GM18867 (cell line): ENCODE results near the gene ZNF487.
"Not testable (repeated sequence)": the region's sequence is repeated elsewhere in the genome, so short reads cannot be mapped to it uniquely, and the experiment has no call there.

Experiments
- ATAC-seq: cut with Tn5 transposase; IDR thresholded peaks from one replicate; pipeline ENCODE4 v1.9.1; 2021; ENCODE audit warnings: mild to moderate bottlenecking, moderate library complexity; ENCODE audit not compliant: unreplicated experiment

Gene ZNF487

DNA sequence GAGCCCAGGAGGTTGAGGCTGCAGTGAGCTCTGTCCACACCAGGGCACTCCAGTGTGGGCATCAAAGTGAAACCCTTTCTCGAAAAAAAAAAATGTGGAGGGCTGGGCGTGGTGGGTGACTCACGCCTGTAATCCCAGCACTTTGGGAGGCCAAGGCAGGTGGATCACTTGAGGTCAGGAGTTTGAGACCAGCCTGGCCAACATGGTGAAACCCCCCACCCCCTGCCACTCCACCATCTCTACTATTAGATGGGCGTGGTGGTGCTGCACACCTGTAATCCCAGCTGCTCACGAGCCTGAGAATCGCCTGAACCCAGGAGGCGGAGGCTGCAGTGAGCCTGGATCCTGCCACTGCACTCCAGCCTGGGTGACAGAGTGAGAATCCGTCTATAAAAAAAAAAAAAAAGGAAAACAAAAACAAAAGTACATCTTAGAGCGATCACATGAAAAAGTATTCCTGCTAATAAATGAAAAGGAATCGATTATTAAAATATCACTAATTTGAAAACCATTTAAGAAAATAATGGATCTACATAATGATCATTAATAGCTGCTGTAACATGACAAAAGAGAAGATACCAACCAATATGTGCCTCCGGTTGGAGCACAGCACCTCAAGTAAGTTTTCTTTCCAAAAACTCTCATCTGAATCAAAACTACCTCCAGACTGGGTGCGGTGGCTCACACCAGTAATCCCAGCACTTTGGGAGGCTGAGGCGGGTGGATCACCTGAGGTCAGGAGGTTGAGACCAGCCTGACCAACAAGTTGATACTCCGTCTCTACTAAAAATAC lies 32.8 kb upstream of the ZNF487 start:
- no peak for ATAC-seq

GRCh38 chr10:43404704-43405084 lies 32.2 kb upstream of the ZNF487 start:
- ATAC-seq, result no peak

DNA sequence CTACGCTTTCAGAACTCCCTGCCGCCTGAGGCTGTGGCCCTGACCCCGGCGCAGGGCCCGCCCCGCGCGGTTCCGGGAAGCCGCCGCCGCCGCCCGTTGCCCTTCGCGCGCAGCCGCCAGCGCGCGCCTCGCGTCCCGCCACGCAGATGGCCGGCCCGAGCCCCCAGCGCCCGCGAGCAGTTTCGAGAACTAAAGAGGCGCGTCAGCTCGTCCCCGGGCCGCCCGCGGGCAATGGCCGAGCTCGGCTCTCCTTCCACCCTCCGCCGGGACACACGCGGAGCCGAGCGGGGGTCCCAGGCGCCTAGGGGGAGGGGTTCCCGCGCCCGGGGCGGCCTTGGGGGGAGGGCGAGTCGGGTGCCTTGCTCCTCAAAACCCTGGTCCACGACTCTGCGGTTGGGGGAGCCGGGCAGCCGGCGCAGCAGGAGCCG lies 29.7 kb upstream of the ZNF487 start:
- peak; percentile 29 for ATAC-seq

- ATAC-seq, result peak; percentile 51
Observed at GRCh38 chr10:43407576-43408330, 29.2 kb upstream of the ZNF487 start.

DNA sequence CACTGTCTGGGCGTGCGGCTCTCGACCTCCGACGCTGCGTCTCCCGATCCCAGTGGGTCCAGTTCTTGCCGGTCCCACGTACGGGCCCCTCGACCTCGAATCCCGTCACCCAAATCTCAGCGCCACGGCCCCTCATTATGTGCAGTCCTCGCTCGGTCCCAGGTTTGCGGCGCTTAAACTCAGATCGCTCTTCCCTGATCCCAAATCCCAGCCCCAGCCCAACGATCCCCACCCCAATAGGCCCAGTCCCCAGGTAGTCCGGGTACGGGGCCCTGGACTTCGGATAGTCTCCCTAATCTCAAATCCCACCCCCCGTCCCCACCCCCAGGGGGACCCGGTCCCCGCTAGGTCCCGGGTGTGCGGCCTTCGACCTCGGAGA lies 28.6 kb upstream of the ZNF487 start:
- no peak for ATAC-seq

DNA sequence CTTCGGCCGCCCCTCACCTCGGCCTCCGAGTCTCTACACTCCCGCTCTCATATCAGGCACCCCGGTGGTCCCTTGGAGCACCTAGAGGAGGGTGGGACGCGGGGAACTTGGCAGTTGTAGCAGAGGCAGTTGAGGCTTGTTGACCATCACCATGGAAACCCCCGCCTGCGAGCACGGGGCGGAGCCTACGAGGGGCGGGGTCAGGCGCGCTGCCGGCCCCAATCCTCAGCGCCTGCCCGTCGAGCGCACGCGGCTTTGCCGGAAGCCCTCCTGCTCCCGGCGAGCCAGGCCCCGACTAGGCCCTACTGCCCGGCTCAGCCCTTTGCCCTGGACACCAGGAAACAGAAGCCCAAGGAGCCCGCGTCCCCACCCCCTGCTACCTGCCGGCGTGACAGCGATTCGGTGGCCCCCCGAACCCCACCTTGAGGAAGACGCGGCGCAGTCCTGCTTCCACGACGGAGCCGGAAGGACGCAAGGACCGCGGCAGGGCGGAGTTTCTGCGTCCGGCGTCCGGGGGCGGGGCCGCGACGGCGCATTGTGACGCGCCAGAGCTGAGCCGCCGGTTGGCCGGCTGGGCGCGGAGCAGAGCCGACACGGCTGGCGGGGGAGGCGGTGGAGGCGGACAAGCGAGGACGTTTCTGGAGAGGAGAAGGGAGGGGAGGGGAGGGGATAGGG lies 28.1 kb upstream of the ZNF487 start, which contains the start of gene HNRNPF:
HNRNPF (minus strand) TSS at position 477 of the 675 bp plus-strand sequence. CDS start 21,302 bp downstream, outside the sequence.
- peak; percentile 66 for ATAC-seq

GRCh38 chr10:43409385-43410109 lies 27.4 kb upstream of the ZNF487 start:
- no peak for ATAC-seq

DNA sequence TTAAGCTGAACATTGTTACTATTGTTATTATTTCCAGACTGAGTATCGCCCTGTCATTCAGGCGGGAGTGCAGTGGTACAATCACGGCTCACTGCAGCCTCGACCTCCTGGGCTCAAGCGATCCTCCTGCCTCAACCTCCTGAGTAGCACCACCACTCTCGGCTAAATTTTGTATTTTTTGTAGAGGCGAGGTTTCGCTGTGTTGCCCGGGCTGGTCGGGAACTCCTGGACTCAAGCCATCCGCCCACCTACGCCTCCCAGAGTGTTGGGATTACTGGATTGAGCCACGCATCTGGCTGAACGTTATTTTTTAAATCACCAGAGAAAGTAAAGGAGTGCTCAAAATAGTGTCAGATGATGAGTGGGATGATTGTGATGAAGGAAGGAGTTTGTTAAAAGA lies 26.6 kb upstream of the ZNF487 start:
- no peak for ATAC-seq

DNA sequence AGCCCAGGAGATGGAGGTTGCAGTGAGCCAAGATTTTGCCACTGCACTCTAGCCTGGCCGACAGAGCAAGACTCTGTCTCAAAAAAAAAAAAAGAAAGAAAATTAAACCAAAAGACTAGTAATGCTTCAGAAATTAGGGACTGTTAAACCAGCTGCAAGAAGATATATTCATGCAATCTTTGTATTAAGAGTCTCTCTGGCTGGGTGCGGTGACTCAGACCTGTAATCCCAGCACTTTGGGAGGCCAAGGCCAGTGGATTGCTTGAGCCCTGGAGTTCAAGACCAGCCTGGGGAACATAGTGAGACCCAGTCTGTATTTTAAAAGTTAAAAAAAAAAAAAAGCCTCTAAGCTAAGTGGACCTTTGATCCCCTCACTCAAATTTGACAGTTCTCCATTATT lies 25.4 kb upstream of the ZNF487 start:
- no peak for ATAC-seq

GRCh38 chr10:43415544-43415943 lies 21.4 kb upstream of the ZNF487 start:
- no peak for ATAC-seq

GRCh38 chr10:43417950-43418768 lies 18.8 kb upstream of the ZNF487 start:
- no peak for ATAC-seq

DNA sequence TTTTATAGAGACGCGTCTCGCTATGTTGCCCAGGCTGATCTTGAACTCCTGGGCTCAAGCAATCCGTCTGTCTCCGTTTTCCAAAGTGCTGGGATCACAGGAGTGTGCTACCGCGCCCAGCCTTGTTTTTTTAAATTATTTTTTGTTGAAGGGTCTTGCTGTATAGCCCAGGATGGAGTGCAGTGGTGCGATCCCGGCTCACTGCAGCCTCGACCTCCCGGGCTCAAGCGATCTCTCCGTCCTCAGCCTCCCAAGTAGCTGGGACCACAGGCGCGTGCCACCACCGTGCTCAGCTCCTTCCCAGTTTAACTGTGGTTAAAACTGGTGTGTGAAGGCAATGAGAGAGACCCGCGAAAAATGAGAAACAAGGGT lies 16.9 kb upstream of the ZNF487 start:
- ATAC-seq, result no peak

DNA sequence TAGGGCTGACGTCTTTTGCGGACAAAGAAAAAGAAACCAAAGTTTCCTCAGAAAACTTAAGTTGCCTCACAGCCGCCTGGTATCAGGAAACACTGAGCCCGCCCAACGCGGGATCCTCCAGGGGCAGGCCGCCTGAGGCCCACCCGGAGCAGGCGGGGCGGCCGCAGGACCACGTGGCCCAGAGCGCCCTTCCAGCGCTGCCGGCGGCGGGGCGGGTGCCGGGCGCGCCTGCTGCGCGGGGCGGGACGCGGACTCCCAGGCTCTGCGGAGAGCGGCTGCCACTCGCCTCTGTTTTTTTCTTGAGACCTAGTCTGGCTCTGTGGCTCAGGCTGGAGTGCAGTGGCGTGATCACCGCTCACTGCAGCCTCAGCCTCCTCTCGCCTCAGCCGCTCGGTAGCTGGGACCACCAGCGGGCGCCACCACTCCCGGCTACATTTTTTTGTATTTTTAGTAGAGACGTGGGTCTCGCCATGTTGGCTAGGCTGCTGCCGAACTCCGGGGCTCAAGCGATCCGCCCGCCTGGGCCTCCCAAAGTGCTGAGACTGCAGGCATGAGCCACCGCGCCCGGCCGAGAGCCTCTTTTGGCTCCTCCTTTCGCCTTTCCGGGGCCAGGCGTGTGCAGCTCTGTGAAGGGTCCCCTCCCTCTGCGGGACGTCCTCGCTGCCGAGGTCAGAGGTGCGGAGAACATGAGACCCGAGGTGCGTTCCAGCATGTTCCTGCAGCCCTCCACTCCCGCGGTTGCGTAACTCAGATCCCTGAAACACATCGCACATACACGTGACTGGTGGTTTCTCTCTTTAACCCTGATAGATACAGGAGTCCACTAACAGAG lies 16.3 kb upstream of the ZNF487 start:
- peak; percentile 86 for ATAC-seq

DNA sequence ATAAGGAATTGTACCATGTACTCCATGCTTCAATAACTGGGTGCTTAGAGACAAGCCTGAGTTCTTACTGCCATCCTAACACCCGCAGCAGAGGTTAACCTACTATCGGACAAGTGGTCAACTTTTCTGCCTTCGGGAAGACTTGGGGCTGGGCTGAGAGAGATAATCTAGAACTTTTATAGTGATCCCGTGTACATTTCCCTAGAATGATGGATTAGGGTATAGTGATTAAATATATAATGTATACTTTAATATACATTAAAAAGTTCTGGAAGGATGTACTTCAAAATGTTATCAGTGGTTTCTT lies 15.8 kb upstream of the ZNF487 start:
- ATAC-seq, result peak; percentile 3

GRCh38 chr10:43421519-43421918 lies 15.4 kb upstream of the ZNF487 start:
- ATAC-seq, result no peak

DNA sequence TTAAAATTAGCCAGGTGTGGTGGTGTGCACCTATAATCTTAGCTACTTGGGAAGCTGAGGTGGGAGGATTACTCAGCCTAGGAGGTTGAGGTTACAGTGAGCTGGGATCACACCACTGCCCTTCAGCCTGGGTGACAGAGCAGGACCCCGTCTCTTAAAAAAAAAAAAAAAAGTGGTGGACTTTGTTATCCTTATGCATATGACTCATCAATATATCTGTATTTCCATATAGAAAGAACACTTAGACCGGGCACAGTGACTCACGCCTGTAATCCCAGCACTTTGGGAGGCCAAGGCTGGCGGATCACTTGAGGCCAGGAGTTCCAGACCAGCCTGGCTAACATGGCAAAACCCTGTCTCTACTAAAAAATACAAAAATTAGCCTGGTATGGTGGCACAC lies 15.0 kb upstream of the ZNF487 start:
- ATAC-seq, result not testable (repeated sequence)

DNA sequence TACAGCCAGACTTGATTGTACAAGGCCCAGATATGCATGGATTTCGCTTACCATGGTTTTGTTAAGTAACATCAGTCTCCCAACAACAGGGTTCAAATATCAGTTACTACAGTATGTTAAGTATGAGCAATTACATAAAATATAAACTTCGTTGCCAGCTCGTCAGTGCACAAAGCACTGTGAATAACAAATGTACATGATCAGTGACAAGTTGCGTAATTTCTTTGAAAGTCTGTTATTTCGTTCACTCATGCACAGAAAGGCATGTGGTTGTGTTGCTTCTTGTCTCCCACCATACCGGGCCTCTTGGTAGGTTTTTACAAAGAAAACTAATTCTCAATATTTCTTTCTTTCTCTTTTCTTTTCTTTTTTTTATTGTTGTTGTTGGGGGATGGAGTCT lies 12.5 kb upstream of the ZNF487 start:
- no peak for ATAC-seq

DNA sequence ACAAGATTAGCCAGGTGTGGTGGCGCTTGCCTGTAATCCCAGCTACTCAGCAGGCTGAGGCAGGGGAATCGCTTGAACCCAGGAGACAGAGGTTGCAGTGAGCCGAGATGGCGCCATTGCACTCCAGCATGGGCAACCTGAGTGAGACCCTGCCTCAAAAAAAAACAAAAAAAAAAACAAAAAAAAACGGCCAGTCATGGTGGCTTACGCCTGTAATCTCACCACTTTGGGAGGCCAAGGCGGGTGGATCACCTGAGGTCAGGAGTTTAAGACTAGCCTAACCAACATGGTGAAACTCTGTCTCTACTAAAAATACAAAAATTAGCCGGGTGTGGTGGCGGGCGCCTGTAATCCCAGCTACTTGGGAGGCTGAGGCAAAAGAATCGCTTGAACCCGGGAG lies 10.4 kb upstream of the ZNF487 start:
- ATAC-seq, result not testable (repeated sequence)

DNA sequence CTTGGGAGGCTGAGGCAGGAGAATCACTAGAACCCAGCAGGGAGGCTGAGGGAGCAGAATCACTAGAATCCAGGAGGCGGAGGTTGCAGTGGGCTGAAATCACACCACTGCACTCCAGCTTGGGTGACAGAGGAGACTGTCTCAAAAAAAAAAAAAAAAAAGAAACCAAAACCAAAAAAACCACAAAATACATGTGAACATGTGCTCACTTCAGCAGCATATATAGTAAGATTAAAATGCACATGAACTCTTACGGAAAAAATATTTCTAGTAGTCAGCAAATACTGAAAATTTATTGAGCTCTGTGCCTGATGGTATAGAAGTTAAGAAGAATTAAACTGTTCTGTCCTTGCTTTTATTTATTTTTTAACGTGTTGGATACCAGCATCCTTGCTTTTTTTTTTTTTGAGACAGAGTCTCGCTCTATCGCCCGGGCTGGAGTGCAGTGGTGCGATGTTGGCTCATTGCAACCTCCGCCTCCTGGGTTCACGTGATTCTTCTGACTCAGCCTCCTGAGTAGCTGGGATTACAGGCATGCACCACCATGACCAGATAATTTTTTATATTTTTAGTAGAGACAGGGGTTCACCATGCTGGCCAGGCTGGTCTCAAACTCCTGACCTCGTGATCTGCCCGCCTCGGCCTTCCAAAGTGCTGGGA lies 9.6 kb upstream of the ZNF487 start:
- peak; percentile 85 for ATAC-seq
